ENCODE measurements around the gene KRT15.

The KRT15 gene

DNA sequence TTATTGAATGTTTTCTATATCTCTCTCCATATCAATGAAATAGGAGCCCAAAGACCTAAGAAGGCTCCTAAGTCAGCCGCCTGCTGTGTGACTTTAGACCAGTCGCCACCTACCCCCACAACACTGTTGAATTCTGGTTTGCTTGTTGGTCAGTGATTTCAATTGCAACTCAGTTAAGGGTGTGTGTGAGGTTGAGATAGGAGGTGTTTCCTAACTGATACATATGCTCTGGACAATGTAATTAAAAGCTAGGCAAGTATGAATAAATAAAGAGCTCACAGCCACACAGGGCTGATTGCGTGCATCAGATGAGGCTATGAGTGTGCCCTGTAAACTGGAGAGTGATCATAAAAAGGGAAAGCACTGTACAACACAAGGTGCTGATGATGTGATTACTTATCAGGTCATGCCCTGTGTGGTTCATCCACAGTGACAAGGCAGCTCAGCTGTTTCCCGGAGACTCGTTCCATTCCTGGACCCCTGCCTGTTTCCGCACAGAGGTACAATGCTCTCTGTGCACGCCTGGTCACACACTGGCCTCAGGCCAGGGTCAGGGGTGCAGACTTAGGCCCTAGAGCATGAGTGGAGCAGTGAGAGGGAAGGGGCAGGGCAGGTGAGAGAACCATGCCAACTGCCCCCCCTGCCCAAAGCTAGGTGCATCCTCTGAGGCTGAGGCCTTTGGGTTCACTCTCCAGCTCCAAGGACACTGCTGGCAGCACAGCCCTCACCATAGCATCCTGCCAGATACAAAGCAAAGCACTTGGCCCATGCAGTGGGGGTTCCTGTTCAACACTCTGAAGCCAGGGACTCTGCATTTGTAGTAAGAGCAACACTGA, 34.5 kb downstream of the KRT15 start:
- no peak for DNase-seq (ENCODE audit: extremely low read depth in 1 of 2, low read depth in 1 of 2)

DNA sequence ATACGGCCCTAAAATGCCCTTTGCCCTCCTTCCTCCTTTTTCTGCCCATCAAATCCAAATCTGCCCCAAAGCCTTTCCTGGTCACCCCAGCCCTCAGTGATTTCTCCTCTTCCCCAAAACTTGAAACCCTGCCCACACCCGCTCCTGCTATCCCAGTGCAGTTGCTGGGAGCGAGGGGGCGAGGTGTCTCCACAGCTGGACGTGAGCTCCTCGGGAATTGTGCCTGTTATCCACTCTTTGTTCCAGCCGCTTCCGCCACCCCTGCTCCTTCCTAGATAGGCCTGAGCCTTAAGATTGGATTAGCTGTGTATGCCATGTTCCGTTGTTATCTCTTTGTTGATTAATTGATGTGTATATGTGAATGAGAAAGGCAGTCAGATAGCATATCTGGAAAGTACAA, 35.2 kb downstream of the KRT15 start:
- DNase-seq (ENCODE audit: extremely low read depth in 1 of 2, low read depth in 1 of 2) = no peak

DNA sequence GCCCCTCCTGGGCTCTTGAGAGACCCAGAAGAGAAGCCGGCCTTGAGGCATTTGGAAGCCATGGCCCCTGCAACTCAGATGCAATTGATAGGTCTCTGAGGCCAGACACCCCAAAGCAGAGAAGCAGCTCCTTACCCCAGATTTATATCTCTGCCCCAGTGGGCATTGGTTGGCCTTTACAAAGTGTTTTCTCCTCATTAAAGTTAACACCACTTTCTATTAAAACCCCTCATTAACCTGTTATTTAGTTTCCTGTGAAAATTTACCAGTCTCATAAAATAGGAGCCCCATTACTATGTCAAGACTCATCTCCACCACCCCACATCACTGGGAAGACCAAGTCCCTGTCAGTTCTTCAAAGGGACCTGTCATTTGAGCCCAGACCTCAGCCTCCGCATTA, 37.7 kb downstream of the KRT15 start, which contains the start of gene KRT35:
KRT35 (minus strand) TSS at position 116 of the 400 bp plus-strand sequence; CDS start at position 62, 54 bp downstream.
- no peak for DNase-seq (ENCODE audit: extremely low read depth in 1 of 2, low read depth in 1 of 2)

DNA sequence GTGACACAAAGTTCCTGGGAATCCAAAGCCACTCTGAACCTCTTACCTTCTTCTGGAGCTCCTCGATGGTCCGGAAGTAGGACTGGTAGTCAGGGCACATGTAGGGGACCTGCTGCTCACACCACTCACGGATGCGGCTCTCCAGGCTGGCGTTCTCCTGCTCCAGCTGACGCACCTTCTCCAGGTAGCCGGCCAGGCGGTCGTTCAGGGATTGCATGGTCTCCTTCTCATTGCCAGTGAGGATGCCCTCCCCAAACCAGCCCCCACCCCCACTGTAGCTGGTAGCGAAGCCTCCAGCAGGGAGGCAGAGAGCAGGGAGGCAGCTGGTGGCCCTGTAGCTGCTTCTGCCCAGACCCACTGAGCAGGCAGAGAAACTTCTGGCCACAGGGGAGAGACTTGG, 38.1 kb downstream of the KRT15 start:
- DNase-seq (ENCODE audit: extremely low read depth in 1 of 2, low read depth in 1 of 2) = no peak

DNA sequence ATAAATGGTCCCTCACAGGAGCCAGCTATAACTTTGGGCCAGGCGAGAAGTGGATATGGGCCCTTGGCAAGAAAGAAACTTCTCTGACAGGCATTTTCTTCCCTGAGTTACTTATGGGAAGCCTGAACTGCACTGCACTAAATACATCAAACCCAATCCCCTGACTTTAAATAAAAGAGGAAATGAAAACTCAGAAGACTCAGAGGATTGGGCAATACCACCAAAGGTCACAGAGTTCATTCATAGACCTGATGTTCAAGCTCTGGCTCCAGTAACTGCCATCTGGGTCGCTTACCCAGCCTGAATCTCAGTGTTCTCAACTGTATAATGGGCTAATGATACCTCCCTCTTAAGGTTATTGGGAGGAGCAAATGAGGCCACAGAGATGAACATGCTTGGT, 38.6 kb downstream of the KRT15 start:
- no peak for DNase-seq (ENCODE audit: extremely low read depth in 1 of 2, low read depth in 1 of 2)

DNA sequence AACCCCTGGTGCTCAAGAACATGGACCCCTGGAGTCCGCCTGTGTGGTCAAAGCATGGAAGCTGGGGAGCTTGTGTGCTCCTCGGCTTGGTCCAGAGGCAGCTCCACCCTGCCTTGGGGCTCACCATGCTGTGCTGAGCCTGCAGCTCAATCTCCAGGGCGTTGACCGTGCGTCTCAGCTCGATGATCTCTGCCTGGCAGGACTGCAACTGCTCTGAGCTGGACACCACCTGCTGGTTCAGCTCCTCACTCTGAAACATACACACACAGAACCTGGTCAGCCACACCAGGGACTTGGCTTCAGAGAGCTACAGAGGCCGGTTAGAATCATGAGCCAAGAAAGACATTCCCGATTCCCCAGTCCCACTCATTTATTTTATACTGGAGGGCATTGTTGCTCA, 40.5 kb downstream of the KRT15 start:
- no peak for DNase-seq (ENCODE audit: extremely low read depth in 1 of 2, low read depth in 1 of 2)

DNA sequence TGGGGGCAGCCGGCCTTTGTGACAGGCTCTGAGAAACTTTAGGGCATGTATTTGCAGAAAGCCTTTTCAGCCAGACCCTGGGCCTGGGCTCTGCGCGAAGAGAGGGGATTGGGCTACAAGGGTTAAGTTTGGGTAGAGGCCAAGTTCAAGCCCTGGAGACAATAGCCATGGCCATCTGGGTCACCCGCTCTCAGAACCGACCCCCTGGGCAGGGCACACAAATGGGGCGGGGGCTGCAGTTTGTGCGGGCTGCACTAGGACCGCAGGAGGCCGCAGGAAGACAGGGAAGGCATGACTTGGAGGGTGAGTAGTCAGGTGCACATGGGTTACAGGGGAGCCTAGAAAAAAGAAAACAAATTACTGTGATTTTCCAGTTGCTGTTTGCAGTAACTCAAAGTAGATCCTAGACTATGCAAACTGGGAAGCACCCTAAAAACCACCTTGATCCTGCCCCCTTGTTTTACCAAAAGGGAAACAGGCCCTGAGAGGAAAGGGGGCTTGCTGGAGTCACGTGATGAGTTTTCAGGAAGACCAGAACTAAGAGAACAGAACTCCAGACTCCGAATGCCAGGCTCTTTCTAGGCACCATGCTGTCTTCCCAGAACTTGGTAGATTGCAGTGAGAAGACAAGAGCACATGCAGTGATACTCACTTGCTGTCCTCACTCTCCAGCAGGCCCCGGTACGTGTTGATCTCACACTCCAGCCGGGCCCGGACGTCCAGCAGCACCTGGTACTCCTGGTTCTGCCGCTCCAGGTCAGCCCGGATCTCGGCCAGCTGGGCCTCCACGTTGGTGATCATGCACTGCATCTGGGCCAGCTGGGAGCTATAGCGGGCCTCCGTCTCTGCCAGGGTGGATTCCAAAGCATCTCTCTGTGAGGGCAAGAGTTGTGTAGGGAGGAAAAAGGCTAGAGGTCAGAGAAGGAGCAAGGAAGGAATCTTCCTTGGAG, 41.5 kb downstream of the KRT15 start:
- no peak for DNase-seq (ENCODE audit: extremely low read depth in 1 of 2, low read depth in 1 of 2)

DNA sequence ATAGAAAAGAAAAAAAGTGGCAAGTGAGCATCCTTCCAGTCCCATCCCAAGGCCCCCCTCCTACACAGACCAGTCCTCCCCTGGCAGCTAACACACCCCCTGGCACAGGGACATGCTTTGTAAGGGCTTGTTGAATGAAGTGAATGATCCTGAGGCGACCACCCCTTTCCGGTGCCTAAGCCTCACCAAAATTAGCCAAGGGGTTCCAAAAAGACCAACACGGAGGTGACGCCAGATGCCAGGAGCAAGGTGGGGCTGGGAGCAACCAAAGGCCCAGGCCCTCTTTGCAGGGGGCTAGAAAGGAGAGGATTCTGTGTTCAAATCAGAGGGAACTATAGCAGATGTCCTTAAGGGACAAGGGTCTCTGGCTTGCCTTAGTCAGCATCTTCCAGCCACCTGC, 43.3 kb downstream of the KRT15 start:
- DNase-seq (ENCODE audit: extremely low read depth in 1 of 2, low read depth in 1 of 2) = no peak

DNA sequence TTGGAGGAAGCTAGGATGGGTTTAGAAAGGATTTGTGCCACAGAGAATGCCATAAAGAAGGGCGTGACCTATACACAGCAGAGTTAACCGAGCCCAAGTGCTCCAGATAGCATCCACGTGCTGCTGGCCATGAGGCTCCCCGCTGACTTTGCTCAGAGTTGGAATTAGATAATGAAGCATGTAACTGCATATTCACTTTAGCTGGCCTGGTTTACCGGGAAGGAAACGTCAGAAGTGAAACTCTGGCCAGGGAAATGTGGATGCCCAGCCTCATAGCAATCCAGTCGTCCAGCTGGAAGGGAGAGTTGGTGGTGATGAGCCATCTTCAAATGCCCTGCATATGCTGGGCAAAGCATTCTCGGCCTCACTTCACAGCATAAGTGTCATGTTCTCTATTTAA, 43.8 kb downstream of the KRT15 start:
- no peak for DNase-seq (ENCODE audit: extremely low read depth in 1 of 2, low read depth in 1 of 2)

DNA sequence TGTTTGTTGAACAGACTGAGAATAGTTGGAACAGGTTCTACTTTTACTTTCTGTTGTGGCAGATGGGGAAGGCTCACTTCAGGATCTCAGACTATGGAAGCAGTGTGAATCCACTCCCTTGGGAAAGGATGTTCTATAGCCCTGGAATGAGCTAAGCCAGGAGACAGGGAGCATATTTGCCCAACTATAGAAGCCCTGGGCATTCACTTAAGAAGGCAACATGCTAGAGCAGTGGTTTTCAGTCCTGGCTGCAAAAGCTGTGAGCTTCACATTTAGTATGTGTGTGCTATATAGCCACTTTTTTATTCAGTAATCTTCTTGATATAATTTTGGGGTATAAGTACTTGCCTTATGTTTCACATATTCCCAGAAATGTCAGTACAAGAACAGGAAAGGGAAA, 50.3 kb downstream of the KRT15 start:
- no peak for DNase-seq (ENCODE audit: extremely low read depth in 1 of 2, low read depth in 1 of 2)

DNA sequence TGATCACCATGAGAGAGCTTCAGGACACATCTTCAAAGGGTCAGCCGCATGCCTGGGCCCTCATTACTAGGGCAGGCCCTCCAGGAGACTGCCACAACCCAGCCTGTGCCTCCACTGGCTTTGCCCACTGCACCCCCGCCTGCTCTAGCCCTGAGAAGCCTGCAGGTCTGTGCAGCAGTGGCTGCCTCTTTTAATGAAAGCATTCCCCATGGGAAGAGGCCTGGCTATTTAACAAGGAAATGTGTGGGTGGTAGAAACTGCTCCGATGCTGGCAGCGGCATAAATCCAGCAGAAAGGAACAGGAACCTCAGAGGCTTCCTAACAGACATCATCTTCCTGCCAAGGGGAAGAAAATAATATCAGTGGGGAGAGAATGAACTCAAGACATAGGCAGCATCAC, 51.1 kb downstream of the KRT15 start:
- no peak for DNase-seq (ENCODE audit: extremely low read depth in 1 of 2, low read depth in 1 of 2)

DNA sequence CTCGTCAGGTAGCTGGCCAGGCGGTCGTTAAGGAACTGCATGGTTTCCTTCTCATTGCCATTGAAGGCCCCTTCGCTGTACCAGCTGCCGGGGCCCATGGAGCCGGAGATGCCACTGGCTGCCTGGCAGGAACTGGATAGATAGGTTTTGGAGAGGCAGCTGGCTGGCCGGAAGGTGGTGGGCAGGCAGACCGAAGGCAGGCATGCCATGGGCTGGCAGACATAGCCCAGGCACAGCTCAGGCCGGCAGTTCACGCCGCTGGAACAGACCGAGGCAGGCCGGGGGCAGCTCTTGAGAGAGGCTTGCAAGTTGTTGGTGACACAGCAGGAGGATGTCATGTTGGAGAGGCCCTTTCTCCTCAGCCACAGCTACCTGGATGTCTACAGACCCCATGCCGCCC, 51.7 kb downstream of the KRT15 start, which contains the start of gene KRT32:
KRT32 (minus strand) TSS at position 399 of the 400 bp plus-strand sequence; CDS start at position 338, 61 bp downstream.
- no peak for DNase-seq (ENCODE audit: extremely low read depth in 1 of 2, low read depth in 1 of 2)

DNA sequence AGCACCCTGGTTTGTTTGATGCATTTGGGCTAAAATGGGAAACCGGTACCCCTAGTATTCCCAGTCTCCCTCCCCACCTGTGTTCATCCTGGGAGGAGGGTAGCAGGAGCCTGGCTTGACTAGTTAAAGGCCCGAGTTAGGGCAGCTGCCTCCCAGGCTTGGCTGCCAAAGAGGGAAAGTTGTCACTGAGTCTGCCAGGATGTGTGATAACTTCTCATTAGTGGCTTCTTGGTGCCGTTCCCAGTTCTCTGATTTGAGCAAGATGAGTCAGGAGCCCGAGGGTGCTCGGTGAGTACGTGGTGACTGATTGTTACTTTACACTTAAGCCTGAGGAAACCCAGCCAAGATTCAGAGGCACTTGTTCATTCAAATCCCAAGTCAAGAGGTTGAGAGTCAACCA, 54.0 kb downstream of the KRT15 start:
- DNase-seq (ENCODE audit: extremely low read depth in 1 of 2, low read depth in 1 of 2) = no peak

DNA sequence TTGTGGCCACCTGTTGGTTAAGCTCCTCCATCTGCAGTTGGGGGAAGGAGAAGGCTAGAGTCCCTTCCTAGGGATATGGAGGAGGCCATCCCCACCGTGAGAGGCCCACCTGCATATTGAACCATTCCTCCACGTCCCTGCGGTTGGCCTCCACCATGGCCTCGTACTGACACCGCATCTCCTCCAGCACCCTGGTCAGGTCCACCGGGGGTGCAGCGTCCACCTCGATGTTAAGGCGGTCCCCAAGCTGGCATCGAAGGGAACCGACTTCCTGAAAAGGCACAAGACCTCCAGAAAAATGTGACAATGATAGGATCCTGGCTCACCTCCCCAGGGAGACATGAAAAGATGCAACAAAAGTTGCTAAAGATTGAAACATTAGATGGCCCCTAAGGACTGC, 54.5 kb downstream of the KRT15 start:
- DNase-seq (ENCODE audit: extremely low read depth in 1 of 2, low read depth in 1 of 2) = no peak

DNA sequence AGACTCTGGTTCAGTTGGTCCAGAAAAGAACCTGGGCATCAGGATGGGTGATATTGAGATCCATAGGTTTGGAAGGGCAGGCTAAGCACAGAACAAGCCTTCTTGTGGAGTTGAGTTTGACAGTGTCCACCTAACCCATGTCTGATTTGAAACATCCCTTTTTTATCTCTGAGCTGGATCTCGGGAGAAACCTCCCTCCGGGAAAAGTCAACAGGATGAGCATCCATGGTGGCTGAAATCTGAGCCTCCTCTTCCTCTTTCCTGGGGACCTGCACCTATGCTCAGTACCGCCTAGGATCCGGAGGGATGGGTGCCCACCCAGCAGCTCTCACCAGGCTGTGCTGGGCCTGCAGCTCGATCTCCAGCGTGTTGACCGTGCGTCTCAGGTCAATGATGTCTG, 54.9 kb downstream of the KRT15 start:
- no peak for DNase-seq (ENCODE audit: extremely low read depth in 1 of 2, low read depth in 1 of 2)
